Loucy (cell line): ENCODE measurements around the gene NFAT5.
"Not testable (repeated sequence)": the region's sequence is repeated elsewhere in the genome, so short reads cannot be mapped to it uniquely, and the experiment has no call there.

ENCODE experiments used
- CTCF ChIP-seq: fragments of 200-600 bp; sonication (generic); conservative IDR thresholded peaks from 2 replicates; pipeline ENCODE4 v1.5.1; 2014; ENCODE audit warnings: mild to moderate bottlenecking, antibody characterized with exemption, low read length
- EZH2phosphoT487 ChIP-seq: fragments of 200-600 bp; IDR thresholded peaks from 2 replicates; pipeline ENCODE4 v1.6.1; 2018; ENCODE audit warnings: antibody characterized with exemption, mild to moderate bottlenecking, moderate library complexity, borderline replicate concordance

DNA sequence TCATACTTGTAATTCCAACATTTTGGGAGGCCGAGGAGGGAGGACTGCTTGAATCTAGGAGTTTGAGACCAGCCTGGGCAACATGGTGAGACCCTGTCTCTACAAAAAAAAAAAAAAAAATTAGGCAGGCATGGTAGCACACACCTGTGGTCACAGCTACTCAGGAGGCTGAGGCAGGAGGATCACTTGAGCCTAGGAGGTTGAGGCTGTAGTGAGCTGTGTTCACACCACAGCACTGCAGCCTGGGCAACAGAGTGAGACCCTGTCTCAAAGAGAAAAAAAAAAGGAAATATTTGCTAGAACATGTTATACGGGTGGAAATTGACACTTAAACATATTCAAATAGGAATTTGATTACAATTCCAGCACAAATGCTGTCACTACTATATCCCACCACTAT lies 4.4 kb upstream of the NFAT5 start:
- not testable (repeated sequence) for TF ChIP-seq CTCF, EZH2phosphoT487
